ENCODE results near the gene MTCL1.

MTCL1 gene

DNA sequence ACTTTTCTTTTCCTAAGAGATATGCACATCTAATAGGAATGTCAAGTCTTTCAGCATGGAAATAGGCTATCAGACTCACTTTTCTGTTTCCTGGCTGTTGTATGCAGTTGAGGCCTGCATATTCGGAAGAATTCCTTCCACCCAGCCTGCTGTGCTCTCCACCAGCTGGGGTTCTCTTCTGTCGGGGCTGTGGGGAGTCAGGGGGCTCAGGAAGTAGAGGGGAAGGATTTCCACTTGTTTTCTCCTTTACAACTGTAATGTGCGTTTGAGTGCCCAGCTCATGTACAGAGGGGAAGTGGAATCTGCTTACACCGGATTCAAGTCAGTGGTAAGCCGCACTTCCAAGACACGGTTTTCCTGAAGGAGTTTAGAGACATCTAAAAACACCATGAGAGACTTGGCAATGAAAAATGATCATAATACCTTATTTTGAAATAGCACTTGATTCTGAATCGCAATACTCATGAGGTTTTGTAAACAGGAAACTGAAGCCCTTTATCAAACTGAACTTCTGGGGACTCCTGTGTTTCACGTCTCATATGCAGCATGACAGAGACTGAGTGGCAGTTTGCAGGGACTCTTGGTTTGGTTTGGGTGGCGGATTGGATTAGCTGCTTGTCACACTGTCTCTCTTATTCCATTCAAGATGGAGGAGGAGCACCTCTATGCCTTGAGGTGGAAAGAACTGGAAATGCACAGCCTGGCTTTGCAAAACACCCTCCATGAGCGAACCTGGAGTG, 90.4 kb downstream of the MTCL1 start:
- DNase-seq = no peak

DNA sequence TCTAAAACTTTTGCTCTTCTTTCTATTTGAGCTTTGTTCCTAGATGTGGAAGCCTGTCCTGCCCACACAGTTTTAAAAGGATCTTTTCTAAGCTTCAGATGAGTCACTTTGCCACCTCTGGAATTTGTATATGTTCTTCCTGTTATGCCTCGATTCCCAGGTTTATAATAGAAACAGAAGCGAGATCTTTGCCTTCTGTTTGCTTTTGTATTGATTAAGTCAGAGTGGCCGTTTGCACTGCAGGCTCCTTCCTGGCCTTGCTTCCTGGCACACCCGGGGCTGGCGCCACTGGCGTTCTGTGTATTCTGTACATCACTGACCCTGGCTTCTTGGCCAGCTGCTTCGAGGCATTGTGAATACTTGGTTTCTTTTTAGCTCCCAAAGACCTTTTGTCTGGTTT, 91.8 kb downstream of the MTCL1 start:
- DNase-seq = no peak

DNA sequence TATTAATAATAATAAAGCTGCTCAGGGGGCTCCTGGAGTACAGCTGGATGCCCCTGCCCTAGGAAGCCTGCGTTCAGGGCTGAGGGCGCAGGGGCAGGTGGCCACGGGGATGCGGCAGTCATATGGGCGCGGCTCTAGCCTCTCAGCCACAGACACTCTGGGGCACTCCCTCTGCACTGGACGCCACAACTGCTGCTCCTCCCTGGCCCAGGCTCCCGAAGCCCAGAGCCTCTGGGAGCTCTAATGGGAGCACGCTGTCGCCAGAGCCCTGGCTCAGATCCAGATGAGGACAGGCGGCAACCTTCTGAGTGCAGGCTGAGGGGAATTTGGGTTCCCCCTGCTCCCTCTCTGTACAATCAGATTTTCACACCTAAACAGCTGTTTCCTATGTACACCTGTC, 93.6 kb downstream of the MTCL1 start:
- no peak for DNase-seq

DNA sequence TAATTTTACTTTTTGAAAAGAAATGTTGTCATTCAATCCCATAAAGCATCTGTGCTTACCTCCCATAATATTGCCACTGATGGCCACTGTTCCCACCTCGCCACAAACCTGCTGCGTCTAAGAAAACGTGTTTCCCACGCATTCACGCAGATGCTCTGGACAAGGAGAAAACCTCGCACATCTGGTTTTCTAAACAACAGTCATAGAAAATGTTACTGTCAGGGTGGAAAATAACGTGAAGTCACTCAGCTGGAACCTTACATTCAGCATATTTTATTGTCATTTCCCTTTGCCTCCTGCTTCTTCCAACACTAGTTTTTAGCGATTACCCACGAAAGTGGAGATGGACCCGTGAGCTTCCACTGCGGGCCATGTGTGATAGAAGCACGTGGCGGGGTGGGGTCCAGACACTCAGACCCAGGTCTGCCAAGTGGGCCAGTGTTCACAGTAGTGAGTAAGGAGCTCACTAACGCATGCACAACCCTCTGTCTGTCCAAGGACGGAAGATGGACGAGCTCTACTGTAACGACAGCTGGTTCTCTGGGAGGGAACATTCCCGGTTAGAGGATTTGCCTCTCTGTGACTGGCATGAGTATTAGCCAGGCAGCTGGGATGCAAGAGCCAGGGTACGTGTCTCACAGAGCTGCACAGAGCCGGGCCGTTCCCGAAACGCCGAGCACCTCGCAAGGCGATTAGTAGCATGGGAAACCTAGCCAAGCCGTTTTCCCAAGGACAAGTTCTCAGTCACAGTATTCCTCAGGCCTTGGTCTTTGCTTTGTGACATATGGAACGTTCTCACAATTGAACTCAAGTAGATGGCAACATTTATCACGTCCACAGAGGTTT, 94.5 kb downstream of the MTCL1 start:
- DNase-seq = no peak

DNA sequence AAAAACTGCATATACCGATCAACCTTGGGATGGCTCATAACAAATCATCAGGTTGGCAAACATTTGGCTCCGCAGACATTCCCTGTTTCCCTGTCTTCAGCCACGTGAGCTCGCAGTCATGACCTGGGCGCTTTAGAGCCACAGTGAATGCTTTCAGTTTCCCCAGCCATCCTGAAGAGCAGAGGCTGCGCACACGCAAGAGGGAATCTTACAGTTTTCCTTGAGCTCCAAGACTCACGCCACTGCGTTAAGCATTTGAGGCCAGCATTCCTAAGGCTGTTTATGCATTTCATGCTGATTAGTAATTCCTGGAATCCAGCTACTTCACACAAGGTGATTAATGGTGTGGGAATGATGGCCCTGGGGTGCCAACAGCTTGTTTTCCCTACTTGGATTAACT, 95.1 kb downstream of the MTCL1 start:
- no peak for DNase-seq

DNA sequence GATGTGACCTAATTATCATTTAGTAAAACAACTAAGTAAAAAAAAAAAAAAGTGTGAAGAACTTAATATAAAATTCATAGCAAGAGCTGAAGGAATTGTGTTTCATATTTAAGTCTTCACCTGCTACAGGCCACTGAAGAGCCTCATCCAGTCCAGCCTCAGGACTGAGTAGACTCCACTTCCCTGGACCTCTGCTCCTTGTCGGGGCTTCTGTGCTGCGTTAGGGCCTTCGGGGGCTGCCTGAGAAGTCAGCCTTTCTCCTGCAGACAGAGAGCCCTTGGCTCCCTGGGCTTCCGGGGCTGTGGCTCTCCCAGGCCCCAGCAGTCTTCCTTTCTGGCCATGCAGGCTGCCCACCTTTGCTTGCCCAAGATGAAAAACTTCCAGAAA, 95.5 kb downstream of the MTCL1 start:
- no peak for DNase-seq

DNA sequence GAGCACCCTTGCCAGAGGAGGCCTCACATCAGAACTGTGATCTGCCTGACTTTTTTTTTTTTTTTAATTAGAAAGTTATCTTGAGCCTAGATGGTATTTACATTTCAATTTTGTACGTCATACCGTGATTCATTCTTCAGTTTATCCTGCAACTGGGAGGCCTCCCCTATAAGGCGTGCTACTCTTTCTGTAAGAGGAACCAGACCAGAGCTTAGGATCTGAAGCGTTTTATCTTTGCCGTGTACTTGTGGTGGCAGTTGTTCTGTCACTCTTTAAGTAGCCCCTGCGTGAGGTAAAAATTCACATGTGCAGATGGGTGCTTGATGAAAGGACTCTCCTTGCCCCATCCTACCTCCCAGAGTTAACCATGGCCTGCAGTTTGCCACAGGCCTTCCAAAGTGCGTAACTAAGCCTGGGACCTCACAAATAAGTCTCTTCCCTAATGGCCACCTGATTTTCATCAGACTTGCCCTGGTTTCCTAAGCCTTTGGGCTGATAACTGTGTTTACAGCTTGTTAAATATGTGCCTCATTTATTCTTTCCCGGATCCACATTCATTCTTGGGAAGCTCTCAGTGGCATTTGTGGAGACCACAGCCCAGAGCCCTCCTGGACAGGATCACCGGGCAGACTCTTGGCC, 96.0 kb downstream of the MTCL1 start:
- no peak for DNase-seq

DNA sequence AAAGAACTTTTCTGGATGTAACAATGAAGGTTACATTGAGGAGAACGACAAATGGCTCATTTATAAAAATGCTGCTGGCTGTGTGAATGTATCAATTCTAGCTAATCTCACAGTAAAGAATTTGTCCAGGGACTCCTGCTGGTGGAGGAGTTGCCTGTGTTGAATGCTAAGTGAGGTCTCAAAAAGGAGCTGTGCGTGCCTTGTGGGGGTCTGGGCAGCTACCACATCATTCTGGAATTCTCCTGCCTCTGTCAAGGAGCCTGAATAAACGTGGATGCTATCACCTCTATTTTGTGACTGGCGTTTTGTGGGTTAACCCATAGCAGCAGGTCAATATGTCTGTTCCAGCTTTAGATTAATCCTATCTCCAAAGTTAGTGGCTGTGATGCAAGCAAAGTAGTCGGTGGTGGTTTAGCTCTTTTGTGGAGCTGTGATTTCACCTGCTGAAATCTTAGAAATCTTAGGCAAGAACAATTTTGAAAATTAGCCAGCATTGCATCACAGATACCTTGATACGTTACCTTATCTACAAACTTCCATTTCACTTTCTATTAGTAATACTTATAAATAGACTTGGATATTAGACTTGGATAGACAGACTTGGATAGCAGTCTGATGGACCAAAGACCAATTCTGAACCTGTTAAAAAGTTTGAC, 96.8 kb downstream of the MTCL1 start:
- no peak for DNase-seq

DNA sequence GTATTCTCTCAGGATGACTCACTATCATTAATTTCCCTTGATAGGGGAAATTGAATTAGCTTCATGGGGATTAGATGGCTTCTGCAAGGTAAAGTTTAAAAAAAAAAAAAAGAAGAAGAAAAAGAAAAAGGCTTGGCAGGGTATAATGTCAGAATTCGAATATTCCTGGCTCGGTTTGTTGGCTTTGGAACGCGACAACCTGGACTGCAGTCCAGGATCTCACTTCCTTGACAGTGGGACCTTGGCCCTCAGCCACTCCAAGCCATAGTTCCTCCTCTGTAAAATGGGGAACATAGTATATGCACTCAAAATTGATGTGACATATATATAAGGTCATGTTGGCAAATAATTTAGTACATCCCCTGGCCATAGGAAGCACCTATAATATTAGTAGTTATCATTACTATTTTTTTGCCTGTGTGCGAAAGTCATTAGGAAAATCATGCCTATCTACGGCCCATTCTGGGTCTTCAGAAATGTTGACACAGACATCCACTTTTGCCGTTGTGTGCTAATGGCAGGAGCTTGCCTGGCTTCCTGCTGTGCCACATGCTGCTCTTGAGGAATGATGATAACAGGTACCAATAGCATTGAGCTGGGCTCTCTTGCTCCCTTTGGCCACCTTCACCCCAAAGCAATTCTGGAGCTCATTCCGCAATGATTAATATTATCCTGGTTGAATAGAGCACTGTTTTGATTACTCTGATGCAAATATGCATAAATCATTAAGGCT, 97.9 kb downstream of the MTCL1 start:
- DNase-seq = no peak

DNA sequence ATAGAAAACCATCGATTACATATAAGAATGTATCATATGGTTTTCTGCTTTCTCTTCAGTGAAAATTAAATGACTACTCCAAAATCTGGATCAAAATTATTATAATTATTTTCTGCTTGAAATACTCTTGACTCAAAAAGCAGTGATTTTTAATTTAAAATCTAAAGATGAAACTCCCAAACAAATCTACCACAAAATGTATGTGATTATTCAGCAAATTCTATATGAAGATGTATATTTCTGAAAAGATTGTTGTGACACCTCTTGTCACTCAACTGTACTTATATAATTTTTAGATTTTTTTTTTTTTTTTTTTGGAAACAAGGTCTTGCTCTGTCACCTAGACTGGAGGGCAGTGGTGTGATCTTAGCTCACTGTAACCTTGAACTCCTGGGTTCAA, 98.6 kb downstream of the MTCL1 start:
- DNase-seq = no peak

DNA sequence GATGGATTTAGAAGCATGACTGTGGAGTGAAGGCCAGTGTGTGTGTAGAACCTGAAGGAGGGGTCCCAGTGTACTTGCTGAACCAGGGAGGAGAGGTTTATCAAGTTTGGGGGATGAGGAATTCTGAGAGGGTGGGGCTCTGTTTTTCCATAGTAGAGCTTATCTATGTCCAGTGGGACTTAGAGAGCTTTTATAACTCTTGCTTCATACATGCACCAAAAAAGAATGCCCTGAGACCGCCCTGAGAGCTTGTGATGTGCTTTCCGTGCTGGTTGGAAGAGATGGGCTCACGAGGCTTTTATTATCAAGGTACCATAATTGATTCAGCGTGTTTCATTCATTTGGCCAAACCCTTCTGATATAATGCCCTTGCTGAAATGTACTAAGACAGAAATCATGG, 100.2 kb downstream of the MTCL1 start:
- no peak for DNase-seq

DNA sequence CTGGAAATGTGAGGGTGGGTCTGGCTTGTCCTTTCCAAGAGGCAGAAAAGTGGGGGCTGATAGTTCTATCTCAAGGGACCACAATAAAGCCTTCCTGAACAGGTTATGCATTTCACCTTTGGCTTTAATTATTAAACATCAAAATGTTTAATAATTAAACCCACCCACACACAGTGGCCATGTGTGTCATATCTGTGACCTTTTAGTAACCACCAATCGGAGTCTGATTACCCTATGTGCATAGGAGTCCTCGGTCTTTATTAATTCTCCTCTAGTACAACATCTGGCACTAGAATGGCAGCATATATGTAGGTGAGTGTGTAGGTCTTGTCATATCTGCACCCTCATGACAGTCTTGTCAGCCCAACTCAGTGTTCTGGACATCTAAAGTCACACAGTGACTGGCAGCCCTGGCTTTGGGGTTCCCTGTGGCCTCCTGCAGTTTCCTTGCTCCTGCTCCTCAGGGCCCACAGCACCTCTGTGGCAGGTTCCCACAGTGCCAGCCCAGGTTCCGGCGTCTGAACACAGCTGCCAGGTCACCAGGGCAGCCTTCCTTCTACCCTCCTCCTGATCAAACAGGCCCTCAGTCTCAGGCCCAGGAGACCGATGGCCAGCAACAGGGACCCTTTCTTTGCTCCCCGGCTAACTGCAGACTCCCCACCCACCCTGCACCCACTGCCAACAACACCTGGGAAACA, 100.9 kb downstream of the MTCL1 start:
- no peak for DNase-seq

DNA sequence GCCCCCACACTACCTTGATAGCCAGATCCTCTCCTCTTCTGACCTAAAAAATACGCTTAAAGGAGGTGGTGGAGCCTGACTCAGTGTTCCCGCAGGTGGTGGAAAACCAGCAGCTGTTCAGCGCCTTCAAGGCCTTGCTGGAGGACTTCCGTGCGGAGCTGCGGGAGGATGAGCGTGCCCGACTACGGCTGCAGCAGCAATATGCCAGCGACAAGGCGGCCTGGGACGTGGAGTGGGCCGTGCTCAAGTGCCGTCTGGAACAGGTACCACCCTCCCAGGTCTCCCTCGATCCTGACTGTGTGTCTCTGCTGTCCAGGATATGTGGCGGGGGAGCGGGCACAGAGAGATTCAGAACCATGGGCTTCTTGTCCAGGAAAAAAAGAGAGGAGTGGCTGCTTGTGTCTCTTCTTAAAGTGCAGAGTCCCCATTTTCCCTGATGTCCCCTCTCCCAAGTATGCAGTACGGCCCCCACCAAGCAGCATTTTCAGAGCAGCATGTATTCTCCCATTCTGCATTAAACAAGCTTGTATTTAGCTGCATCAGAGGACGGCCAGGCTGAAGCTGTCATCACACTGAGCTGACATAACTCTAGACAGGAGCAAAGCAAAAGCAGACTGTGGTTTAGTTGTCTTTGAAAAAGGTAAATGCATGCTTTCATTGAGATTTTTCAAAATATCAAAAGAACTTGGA, 101.6 kb downstream of the MTCL1 start:
- no peak for DNase-seq

DNA sequence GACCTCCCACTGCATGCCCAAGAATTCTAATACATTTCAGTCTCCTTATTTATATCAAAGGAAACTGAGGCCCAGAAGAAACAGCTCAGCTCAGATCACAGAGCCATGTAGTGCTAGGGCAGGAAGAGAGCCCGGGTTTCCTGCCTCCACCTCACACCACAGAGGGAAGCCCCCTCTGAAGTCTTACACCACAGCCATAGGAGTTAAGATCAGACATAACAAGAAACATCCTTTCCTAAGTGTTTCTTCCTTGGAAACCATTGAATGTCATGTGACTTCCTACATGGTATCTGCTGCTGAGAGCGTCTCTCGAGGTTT, 102.1 kb downstream of the MTCL1 start:
- no peak for DNase-seq

DNA sequence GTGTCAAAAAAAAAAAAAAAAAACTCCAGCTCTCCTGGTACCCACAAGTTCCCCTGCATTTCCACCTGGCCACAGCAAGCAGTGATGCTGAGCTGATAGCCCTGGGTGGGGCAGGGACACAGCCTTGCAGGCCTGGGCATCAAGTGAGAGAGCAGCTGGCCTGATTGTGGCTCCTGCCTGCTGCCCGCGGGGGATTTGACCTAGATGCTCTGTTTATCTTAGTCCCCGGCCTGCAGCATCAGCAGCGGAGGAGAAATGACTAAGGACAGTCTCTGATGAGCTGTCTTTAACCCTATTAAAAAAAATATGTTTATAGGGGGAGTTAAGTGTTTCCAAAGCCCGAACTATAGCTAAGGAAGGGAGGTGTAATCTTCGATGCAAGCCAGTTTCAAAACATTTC, 102.6 kb downstream of the MTCL1 start:
- DNase-seq = no peak

DNA sequence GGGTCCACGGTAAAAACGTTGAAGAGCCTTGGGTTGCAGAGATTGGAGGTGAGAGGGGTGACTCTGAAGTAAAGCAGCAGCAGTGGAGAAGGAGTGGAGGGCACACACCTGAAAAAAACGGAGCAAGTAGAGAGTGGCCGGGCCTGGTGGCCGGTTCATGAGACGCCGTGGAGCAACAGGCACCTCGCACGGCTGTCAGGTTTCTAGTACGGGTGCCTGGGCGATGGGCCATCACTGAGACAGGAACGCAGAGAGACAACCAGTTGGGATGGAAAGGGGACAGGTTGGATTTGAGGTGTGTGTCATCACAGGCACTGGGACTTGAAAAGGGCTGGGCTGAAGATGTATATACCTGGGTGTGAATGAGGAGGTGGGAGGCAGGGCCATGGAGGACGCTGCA, 104.2 kb downstream of the MTCL1 start:
- no peak for DNase-seq

DNA sequence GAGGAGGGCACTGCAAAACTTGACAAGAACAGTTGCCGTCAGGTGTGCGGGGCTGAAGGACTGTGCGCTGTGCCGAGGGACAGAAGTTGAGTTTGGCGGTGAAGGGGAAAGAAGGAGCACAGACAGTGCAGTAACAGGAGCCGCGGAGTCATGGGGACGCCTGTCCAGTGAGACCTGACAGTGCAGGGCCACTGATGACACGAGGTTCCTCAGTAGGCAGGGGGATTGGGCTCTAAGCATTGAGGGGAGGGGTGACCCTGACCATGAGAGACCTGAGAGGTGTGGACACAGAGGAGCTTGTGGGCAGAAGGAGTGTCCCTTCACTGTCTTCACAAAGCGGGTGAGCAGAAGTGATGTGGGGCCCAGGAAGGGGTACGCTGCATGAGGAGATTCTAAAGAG, 104.8 kb downstream of the MTCL1 start:
- no peak for DNase-seq

DNA sequence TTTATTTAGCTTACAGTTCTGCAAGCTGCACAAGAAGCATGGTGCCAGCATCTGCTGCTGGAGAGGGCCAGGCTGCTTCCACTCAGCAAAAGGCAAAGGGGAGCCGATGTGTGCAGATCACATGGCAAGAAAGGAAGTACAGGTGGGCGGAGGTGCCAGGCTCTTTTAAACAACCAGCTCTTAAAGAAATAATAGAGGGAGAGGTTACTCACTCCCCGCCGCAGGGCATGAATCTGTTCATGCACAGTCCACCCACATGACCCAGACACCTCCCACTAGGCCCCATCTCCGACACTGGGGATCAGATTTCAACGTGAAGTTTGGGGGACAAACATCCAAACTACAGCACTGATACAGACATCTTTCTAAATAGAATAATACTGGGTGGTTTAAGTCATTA, 105.8 kb downstream of the MTCL1 start:
- DNase-seq = no peak

DNA sequence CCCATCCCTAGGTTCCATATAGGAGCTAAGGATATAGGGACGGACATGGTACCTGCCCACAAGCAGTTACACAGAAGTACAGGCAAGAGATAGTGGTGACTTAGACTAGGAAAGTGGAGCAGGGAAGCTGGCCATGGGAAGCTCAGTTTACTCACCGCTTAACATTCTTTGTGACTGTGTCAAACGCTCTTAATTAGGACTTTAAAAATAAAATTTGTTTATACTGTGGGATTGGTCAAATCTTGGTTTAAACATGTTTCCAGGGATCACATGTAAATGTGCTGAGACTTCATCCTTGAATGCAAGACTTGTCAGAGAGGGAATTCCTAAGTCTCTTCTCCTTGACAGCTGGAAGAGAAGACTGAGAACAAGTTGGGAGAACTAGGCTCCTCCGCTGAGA, 107.3 kb downstream of the MTCL1 start:
- DNase-seq = no peak

DNA sequence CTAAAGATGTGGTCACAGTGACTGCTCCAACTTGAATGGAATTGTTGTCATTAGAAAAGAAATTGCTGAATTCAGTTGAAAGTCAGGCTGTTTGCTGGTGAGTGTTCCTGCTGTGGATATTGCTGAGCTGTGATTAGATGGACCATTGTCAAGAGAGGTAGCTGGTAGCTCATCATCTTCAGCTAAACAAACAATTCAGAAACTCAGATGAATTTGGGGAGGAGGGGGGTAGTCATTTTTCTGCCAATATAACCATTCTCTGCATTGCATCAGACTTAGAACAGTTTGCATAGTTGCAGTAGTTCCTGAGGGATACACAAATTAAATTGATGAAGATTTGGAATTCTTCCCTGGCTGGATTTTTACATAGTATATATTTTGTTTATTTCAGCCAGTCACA, 108.3 kb downstream of the MTCL1 start:
- DNase-seq = no peak

DNA sequence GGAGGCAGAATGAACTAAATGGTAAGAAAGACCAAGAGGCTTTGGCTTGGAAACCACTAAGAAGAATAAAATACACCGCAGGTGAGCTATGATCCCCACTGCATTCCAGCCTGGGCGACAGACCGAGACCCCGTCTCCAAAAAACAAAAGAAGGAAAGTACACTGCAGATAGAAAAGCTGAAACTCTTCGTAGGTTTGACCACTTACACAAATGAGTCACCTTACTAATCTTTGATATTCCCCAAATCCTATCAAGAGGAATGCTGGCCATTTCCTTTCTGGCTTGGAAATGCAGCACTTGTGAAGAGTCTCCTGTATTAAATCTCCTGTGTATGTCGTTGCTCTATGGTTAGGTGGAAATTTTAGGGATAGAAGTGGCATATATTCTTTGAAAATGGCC, 108.8 kb downstream of the MTCL1 start:
- no peak for DNase-seq

DNA sequence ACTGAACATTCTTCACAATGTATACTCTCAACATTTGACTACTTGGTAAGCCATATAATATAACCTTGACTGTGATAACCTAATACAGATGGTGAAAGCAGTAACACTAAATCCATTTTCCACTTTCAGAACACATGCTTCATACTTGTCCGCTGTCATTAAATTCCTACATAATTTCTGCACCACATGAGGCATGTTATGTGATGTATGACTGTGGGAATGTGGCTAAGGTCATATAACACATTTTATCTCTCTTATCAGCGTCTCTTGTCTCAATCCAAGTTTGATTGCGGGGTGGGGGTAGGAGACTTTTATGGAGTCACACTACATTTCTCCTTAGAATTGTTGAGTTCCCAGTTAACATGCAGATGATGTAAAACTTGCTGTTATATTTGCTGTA, 110.9 kb downstream of the MTCL1 start:
- DNase-seq = no peak

All from CD4-positive, alpha-beta T cell treated with Interleukin-6 for 4 hours (primary cell).